A673 (cell line): ENCODE data around the gene CTLA4. TPM values are rescaled to one million over a fixed set of nuclear protein-coding genes. Genes with fewer than 3 reads are reported as not detected.

Source experiments
- BruUV-seq: library from RNA; stranded (reverse); fragments of 400-500 nt; replicated peaks from 2 replicates; lab custom pipeline; 2021; lab: Mats Ljungman, UMichigan
- CTCF ChIA-PET: fragments of 300-600 bp; sonication (Branson Sonifier 250); formaldehyde crosslinking; loops from one replicate; lab custom pipeline; 2022; ENCODE audit warnings: antibody characterized with exemption; lab: Charles Lee
- POLR2A ChIA-PET: fragments of 300-600 bp; sonication (Branson Sonifier 250); formaldehyde crosslinking; loops from one replicate; lab custom pipeline; 2022; ENCODE audit warnings: antibody characterized with exemption; ENCODE audit not compliant: low non-redundant PET; lab: Charles Lee
- DNase-seq: peaks from one replicate; pipeline ENCODE4 v3.0.0-alpha.2; 2015; ENCODE audit warnings: low spot score
- H3K27ac ChIP-seq: fragments of 200-600 bp; sonication (generic); 2 replicates; pipeline ENCODE4 v1.5.1; 2016; ENCODE audit warnings: mixed run types, low read depth, mild to moderate bottlenecking, mixed read lengths, antibody characterized with exemption, low read length; ENCODE audit not compliant: poor library complexity, severe bottlenecking
- H3K27me3 ChIP-seq: fragments of 200-600 bp; sonication (generic); replicated peaks from 2 replicates; pipeline ENCODE4 v1.6.1; 2017; ENCODE audit warnings: mixed run types, low read depth, mild to moderate bottlenecking, mixed read lengths, antibody characterized with exemption, low read length; ENCODE audit not compliant: insufficient read depth, poor library complexity
- H3K36me3 ChIP-seq: fragments of 200-600 bp; sonication (generic); 2 replicates; pipeline ENCODE4 v1.6.1; 2016; ENCODE audit warnings: mixed run types, mild to moderate bottlenecking, mixed read lengths, antibody characterized with exemption, low read length; ENCODE audit not compliant: insufficient read depth, poor library complexity, severe bottlenecking
- H3K4me1 ChIP-seq: fragments of 200-600 bp; sonication (generic); 2 replicates; pipeline ENCODE4 v1.6.1; 2017; ENCODE audit warnings: mixed run types, mild to moderate bottlenecking, mixed read lengths, antibody characterized with exemption, low read length; ENCODE audit not compliant: insufficient read depth, poor library complexity, severe bottlenecking
- H3K4me3 ChIP-seq: fragments of 200-600 bp; sonication (generic); 2 replicates; pipeline ENCODE4 v1.5.1; 2016; ENCODE audit warnings: low read depth, mixed run types, mild to moderate bottlenecking, mixed read lengths, low read length; ENCODE audit not compliant: poor library complexity, severe bottlenecking
- H3K9me3 ChIP-seq: fragments of 200-600 bp; sonication (generic); 2 replicates; pipeline ENCODE4 v1.6.1; 2016; ENCODE audit warnings: mixed run types, low read depth, mild to moderate bottlenecking, mixed read lengths, antibody characterized with exemption, low read length; ENCODE audit not compliant: poor library complexity, severe bottlenecking
- EZH2 ChIP-seq: fragments of 200-600 bp; sonication (generic); IDR thresholded peaks from 2 replicates; pipeline ENCODE4 v1.6.1; 2017; ENCODE audit warnings: borderline replicate concordance, low read depth, mild to moderate bottlenecking, mixed read lengths, antibody characterized with exemption, low read length; ENCODE audit not compliant: poor library complexity, severe bottlenecking
- intact Hi-C: fragments of 100-400 bp; cut with micrococcal nuclease; formaldehyde crosslinking; loops from one replicate; pipeline ENCODE4 v1.10.0; 2022; ENCODE audit not compliant: unreplicated experiment
- total RNA-seq: library from RNA; stranded (reverse); gene quantifications from 2 replicates; pipeline ENCODE4 v1.2.3, GENCODE V29; 2021
- TF ChIP-seq, protein P1 (sequence below): fragments of 300-800, 200-600 bp; sonication (generic); conservative IDR thresholded peaks from 2 replicates; pipeline ENCODE4 v1.5.1; 2017; ENCODE audit warnings: low read depth, mild to moderate bottlenecking, antibody characterized with exemption, low read length, moderate library complexity, mixed read lengths

The CTLA4 gene
- total RNA-seq, 1 experiment from 2014 or later, result not detected

DNA sequence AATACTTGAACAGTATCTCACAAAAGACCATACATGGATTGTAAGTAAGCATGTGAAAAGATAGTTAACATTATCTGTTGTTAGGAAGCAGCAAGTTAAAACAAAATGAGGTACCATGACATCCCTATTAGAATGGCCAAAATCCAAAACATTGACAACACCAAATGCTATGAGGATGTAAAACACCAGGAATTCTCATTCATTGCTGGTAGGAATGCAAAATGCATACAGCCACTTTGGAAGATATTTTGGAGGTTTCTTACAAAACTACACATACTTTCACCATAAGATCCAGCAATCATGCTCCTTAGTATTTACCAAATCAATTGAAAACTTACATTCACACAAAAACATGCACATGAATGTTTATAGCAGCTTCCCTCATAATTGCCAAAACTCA, 38.1 kb downstream of the CTLA4 start:
- Histone ChIP-seq H3K4me1 (no peaks in the 10 kb centered on the region), H3K36me3 (no peaks in the 10 kb centered on the region), H3K27me3 (no peaks in the 10 kb centered on the region), H3K4me3 (no peak overlapping the region), H3K27ac (no peak overlapping the region), H3K9me3 (peaks cover 8% of the 10 kb centered on the region)
- CTCF ChIA-PET, result no interaction called here
- no peak for TF ChIP-seq EZH2
- TF ChIP-seq, protein P1, sequence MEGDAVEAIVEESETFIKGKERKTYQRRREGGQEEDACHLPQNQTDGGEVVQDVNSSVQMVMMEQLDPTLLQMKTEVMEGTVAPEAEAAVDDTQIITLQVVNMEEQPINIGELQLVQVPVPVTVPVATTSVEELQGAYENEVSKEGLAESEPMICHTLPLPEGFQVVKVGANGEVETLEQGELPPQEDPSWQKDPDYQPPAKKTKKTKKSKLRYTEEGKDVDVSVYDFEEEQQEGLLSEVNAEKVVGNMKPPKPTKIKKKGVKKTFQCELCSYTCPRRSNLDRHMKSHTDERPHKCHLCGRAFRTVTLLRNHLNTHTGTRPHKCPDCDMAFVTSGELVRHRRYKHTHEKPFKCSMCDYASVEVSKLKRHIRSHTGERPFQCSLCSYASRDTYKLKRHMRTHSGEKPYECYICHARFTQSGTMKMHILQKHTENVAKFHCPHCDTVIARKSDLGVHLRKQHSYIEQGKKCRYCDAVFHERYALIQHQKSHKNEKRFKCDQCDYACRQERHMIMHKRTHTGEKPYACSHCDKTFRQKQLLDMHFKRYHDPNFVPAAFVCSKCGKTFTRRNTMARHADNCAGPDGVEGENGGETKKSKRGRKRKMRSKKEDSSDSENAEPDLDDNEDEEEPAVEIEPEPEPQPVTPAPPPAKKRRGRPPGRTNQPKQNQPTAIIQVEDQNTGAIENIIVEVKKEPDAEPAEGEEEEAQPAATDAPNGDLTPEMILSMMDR, result no peak
- POLR2A ChIA-PET, result no interaction called here
- intact Hi-C loops, result loop anchor here (5.0 to 10.0 kb wide), 2 partner anchors 451 to 1318 kb away; no protein-coding TSS in a partner anchor
- BruUV-seq, result no TSS peak
- no peak for DNase-seq

DNA sequence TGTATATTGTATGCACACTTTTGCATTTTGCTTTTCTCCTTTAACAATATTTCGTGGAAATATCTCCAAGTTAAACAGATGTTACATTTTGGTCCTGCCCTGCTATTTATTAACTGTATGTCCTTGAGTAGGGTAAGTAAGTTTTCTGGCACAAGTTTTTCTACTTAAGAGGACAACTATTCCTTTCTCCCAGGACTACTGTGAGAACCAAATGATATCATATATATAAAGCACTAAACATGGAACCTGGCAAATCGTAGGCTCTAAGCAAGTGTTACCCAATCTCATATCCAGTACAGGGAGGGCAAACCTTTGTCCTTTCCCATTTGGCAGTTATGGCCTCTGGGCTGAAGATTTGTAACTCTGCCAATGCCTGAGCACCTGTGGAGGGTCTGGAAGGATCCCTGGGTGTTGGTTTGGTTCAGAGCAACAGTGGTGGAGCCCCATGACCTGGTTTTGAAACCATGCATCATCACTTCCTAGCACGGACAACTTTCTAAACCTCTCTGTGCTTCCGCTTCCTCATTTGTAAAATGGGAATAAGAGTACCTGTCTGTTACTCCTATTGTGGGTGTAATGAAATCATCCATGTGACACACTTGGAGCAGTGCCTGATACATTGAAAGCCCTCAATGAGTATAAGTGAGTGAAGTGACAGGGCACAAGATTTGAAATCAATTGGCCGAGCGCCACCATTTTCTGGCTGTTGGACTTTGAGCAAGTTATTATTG, 40.7 kb downstream of the CTLA4 start:
- BruUV-seq, result no TSS peak
- CTCF ChIA-PET, result no interaction called here

DNA sequence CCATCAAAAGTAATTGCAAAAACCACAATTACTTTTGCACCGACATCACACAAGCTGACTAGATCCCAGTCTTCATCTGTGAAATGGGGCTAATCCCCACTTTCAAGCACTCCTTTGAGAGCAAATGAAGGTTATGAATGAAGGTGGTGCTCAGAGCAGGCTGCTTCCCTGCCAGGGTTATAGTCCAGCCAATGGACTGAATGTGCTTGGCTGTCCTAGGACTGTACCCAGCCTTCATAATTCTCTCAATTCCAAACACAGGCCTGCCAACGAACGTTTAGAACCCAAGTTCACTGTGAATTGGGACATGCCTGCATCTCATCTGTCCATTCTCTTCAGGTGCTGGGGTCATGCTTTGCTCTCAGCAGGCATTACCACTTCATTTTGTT, 41.2 kb downstream of the CTLA4 start:
- Histone ChIP-seq H3K4me3 (no peak overlapping the region), H3K27ac (no peak overlapping the region), H3K9me3 (no peaks in the 10 kb centered on the region), H3K36me3 (no peaks in the 10 kb centered on the region), H3K4me1 (no peaks in the 10 kb centered on the region), H3K27me3 (no peaks in the 10 kb centered on the region)
- TF ChIP-seq, protein P1, result no peak
- no peak for TF ChIP-seq EZH2
- no TSS peak for BruUV-seq
- no peak for DNase-seq
- ChIA-PET CTCF (no interaction called here), POLR2A (no interaction called here)
- intact Hi-C loops, result loop anchor here (5.0 to 10.0 kb wide), 2 partner anchors 454 to 1321 kb away; no protein-coding TSS in a partner anchor

More for the DNA sequence above, 40.7 kb downstream of the CTLA4 start:
- POLR2A ChIA-PET, result no interaction called here
- H3K4me1 ChIP-seq, result no peaks in the 10 kb centered on the region
- no peaks in the 10 kb centered on the region for H3K36me3 ChIP-seq
- no peak overlapping the region for H3K4me3 ChIP-seq
- no peak overlapping the region for H3K27ac ChIP-seq
- no peak for TF ChIP-seq EZH2
- TF ChIP-seq, protein P1, result no peak
- no peaks in the 10 kb centered on the region for H3K9me3 ChIP-seq
- intact Hi-C loops, result loop anchor here (5.0 to 10.0 kb wide), 2 partner anchors 453 to 1321 kb away; no protein-coding TSS in a partner anchor
- no peaks in the 10 kb centered on the region for H3K27me3 ChIP-seq
- no peak for DNase-seq
